ENCODE data around the gene CWC15. TPM values are rescaled to one million over a fixed set of nuclear protein-coding genes. Genes with fewer than 3 reads are reported as not detected.
"Not testable (repeated sequence)": the region's sequence is repeated elsewhere in the genome, so short reads cannot be mapped to it uniquely, and the experiment has no call there.

The CWC15 gene
- total and polyA plus RNA-seq, 4 donors: 17.6 to 47.0 (median 20.9) TPM

DNA sequence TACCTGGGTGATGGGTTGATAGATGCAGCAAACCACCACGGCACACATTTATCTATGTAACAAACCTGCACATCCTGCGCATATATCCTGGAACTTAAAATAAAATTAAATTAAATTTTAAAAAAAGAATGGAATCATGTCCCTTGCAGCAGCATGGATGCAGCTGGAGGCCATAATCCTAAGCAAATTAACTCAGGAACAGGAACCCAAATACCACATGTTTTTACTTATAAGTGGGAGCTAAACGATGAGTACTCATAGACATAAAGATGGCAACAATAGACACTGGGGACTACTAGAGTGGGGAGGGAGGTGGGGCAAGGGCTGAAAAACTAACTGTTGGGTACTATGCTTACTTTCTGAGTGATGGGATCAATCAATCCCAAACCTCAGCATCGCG, 40.9 kb downstream of the CWC15 start:
- Histone ChIP-seq H3K4me3 (ENCODE audit: low read depth in 1 of 3, low read length in 3 of 3) (no peak overlapping the region), H3K27me3 (ENCODE audit: control insufficient read depth in 4 of 4, insufficient read depth in 4 of 4, low read length in 3 of 4) (no peaks in the 10 kb centered on the region), H3K4me1 (ENCODE audit: control insufficient read depth in 4 of 4, insufficient read depth in 4 of 4, low read length in 3 of 4) (peaks cover 0 to 5% (median 0%) of the 10 kb centered on the region in 4 donors), H3K27ac (ENCODE audit: low read depth in 1 of 2, low read length in 2 of 2) (no peak overlapping the region), H3K9me3 (ENCODE audit: control insufficient read depth in 4 of 4, low read length in 3 of 4) (no peaks in the 10 kb centered on the region), H3K36me3 (ENCODE audit: control insufficient read depth in 4 of 4, insufficient read depth in 3 of 4, low read depth in 1 of 4, low read length in 3 of 4) (no peaks in the 10 kb centered on the region), H3K9ac (ENCODE audit: low read depth in 1 of 2, low read length in 2 of 2) (no peak overlapping the region)
- no peak for DNase-seq (ENCODE audit: low spot score)
- TF ChIP-seq, protein P1, sequence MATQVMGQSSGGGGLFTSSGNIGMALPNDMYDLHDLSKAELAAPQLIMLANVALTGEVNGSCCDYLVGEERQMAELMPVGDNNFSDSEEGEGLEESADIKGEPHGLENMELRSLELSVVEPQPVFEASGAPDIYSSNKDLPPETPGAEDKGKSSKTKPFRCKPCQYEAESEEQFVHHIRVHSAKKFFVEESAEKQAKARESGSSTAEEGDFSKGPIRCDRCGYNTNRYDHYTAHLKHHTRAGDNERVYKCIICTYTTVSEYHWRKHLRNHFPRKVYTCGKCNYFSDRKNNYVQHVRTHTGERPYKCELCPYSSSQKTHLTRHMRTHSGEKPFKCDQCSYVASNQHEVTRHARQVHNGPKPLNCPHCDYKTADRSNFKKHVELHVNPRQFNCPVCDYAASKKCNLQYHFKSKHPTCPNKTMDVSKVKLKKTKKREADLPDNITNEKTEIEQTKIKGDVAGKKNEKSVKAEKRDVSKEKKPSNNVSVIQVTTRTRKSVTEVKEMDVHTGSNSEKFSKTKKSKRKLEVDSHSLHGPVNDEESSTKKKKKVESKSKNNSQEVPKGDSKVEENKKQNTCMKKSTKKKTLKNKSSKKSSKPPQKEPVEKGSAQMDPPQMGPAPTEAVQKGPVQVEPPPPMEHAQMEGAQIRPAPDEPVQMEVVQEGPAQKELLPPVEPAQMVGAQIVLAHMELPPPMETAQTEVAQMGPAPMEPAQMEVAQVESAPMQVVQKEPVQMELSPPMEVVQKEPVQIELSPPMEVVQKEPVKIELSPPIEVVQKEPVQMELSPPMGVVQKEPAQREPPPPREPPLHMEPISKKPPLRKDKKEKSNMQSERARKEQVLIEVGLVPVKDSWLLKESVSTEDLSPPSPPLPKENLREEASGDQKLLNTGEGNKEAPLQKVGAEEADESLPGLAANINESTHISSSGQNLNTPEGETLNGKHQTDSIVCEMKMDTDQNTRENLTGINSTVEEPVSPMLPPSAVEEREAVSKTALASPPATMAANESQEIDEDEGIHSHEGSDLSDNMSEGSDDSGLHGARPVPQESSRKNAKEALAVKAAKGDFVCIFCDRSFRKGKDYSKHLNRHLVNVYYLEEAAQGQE (IDR thresholded peaks at IDR 0.05): no peak
- TF ChIP-seq RAD21 (IDR thresholded peaks at IDR 0.05) (no peak), FOXA2 (IDR thresholded peaks at IDR 0.05) (no peak), TAF1 (conservative IDR thresholded peaks at IDR 0.05) (no peak)
- 97% methylated on average over 5 of the region's 5 CpGs for WGBS

DNA sequence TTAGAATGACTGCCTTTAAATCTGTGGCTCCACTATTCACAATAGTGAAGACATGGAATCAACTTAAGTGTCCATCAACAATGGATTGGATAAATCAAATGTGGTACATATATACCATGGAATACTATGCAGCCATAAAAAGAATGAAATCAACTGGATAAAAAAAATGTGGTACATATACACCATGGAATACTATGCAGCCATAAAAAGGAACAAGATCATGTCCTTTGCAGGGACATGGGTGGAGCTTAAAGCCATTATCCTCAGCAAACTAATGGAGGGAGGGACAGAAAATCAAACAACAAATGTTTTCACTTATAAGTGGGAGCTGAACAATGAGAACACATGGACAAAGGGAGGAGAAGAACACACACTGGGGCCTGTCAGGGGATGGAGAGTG, 41.3 kb downstream of the CWC15 start:
- not testable (repeated sequence) for H3K27ac ChIP-seq (ENCODE audit: low read depth in 1 of 2, low read length in 2 of 2); DNase-seq (ENCODE audit: low spot score); H3K4me3 ChIP-seq (ENCODE audit: low read depth in 1 of 3, low read length in 3 of 3); H3K36me3 ChIP-seq (ENCODE audit: control insufficient read depth in 4 of 4, insufficient read depth in 3 of 4, low read depth in 1 of 4, low read length in 3 of 4); H3K27me3 ChIP-seq (ENCODE audit: control insufficient read depth in 4 of 4, insufficient read depth in 4 of 4, low read length in 3 of 4); H3K9ac ChIP-seq (ENCODE audit: low read depth in 1 of 2, low read length in 2 of 2); H3K9me3 ChIP-seq (ENCODE audit: control insufficient read depth in 4 of 4, low read length in 3 of 4); H3K4me1 ChIP-seq (ENCODE audit: control insufficient read depth in 4 of 4, insufficient read depth in 4 of 4, low read length in 3 of 4)

DNA sequence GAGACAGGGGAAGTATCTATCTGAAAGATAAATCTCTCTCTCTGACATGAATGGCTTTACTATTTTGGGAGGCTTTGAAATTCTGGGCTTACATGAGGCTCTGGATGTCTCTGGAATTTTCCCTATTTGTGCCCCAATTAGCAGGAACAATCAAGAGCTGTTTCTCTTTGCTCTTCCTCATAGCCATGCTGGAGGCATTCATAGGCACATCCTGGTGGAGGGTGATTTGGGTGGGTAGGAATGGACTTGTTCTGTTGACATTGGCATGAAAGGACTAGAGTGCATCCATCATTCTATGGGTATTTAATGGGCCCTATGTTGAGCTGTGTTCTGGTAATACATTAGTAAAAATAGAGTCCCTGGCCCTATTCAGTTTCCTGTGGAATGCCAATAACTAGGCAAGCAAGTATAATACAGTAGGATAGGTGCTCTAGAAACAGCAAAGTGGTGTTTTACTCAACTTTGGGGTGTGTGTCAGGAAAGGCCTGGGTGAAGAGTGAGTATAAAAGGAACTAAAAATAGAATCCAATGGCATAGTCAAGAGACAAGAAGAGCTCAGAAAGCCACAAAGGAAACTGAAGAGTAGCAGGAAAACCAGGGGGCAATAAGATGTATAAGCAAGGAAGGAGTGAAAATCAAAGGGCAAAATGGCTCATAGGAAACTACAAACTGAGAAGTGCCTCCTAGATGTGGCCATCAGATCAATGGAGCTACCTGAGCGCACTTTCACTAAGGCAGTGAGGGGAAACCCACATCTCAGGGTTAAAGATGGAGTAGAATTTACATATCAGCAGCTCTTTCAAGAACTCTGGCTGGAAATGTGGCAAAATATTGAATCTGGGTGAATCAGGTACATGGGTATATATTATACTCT, 45.0 kb downstream of the CWC15 start:
- TF ChIP-seq SP1 (IDR thresholded peaks at IDR 0.05) (no peak), NR2F2 (IDR thresholded peaks at IDR 0.05) (no peak), HNF4A (conservative IDR thresholded peaks at IDR 0.05) (no peak), FOXA1 (IDR thresholded peaks at IDR 0.05) (no peak), RXRA (IDR thresholded peaks at IDR 0.05) (no peak), FOXA2 (IDR thresholded peaks at IDR 0.05) (no peak), JUND (IDR thresholded peaks at IDR 0.05) (no peak), HNF4G (IDR thresholded peaks at IDR 0.05) (no peak), GABPA (IDR thresholded peaks at IDR 0.05 in 1 of 2, conservative IDR thresholded peaks at IDR 0.05 in 1 of 2) (no peak)
- TF ChIP-seq, protein P2, sequence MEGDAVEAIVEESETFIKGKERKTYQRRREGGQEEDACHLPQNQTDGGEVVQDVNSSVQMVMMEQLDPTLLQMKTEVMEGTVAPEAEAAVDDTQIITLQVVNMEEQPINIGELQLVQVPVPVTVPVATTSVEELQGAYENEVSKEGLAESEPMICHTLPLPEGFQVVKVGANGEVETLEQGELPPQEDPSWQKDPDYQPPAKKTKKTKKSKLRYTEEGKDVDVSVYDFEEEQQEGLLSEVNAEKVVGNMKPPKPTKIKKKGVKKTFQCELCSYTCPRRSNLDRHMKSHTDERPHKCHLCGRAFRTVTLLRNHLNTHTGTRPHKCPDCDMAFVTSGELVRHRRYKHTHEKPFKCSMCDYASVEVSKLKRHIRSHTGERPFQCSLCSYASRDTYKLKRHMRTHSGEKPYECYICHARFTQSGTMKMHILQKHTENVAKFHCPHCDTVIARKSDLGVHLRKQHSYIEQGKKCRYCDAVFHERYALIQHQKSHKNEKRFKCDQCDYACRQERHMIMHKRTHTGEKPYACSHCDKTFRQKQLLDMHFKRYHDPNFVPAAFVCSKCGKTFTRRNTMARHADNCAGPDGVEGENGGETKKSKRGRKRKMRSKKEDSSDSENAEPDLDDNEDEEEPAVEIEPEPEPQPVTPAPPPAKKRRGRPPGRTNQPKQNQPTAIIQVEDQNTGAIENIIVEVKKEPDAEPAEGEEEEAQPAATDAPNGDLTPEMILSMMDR (IDR thresholded peaks at IDR 0.05; ENCODE audit: low read depth, low read length, missing input control): no peak
- TF ChIP-seq, protein P1 (IDR thresholded peaks at IDR 0.05): no peak
- TF ChIP-seq, protein P3, sequence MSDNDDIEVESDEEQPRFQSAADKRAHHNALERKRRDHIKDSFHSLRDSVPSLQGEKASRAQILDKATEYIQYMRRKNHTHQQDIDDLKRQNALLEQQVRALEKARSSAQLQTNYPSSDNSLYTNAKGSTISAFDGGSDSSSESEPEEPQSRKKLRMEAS (IDR thresholded peaks at IDR 0.05): no peak
- TF ChIP-seq, protein P4, sequence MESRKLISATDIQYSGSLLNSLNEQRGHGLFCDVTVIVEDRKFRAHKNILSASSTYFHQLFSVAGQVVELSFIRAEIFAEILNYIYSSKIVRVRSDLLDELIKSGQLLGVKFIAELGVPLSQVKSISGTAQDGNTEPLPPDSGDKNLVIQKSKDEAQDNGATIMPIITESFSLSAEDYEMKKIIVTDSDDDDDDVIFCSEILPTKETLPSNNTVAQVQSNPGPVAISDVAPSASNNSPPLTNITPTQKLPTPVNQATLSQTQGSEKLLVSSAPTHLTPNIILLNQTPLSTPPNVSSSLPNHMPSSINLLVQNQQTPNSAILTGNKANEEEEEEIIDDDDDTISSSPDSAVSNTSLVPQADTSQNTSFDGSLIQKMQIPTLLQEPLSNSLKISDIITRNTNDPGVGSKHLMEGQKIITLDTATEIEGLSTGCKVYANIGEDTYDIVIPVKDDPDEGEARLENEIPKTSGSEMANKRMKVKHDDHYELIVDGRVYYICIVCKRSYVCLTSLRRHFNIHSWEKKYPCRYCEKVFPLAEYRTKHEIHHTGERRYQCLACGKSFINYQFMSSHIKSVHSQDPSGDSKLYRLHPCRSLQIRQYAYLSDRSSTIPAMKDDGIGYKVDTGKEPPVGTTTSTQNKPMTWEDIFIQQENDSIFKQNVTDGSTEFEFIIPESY (IDR thresholded peaks at IDR 0.05): no peak
- WGBS: 97% methylated on average over 1 of the region's 1 CpG
- H3K27ac ChIP-seq (ENCODE audit: low read depth in 1 of 2, low read length in 2 of 2): peak overlapping the region in 1 of 2 donors; percentile 56
- DNase-seq (ENCODE audit: low spot score): no peak
- H3K4me3 ChIP-seq (ENCODE audit: low read depth in 1 of 3, low read length in 3 of 3): no peak overlapping the region
- H3K27me3 ChIP-seq (ENCODE audit: control insufficient read depth in 4 of 4, insufficient read depth in 4 of 4, low read length in 3 of 4): no peaks in the 10 kb centered on the region
- H3K9ac ChIP-seq (ENCODE audit: low read depth in 1 of 2, low read length in 2 of 2): no peak overlapping the region
- peaks cover 1 to 12% (median 6%) of the 10 kb centered on the region in 4 donors for H3K4me1 ChIP-seq (ENCODE audit: control insufficient read depth in 4 of 4, insufficient read depth in 4 of 4, low read length in 3 of 4)
- H3K36me3 ChIP-seq (ENCODE audit: control insufficient read depth in 4 of 4, insufficient read depth in 3 of 4, low read depth in 1 of 4, low read length in 3 of 4): no peaks in the 10 kb centered on the region
- H3K9me3 ChIP-seq (ENCODE audit: control insufficient read depth in 4 of 4, low read length in 3 of 4): no peaks in the 10 kb centered on the region

Measured in liver (tissue), 9 donors.